Astrocyte (in vitro differentiated cells and primary cell): Measurements from ENCODE around the gene CCDC191.

ENCODE experiments used
- EZH2 ChIP-seq: IDR thresholded peaks from 2 replicates; pipeline ENCODE4 v1.6.1; 2012; ENCODE audit warnings: mild to moderate bottlenecking, low read length, inconsistent platforms; ENCODE audit not compliant: insufficient read depth
- TF ChIP-seq, protein P1 (sequence below): IDR thresholded peaks from 2 replicates; pipeline ENCODE4 v1.5.1; 2011; ENCODE audit warnings: low read depth, mild to moderate bottlenecking, inconsistent platforms, low read length, moderate library complexity; ENCODE audit not compliant: insufficient read depth

- TF ChIP-seq, protein P1, sequence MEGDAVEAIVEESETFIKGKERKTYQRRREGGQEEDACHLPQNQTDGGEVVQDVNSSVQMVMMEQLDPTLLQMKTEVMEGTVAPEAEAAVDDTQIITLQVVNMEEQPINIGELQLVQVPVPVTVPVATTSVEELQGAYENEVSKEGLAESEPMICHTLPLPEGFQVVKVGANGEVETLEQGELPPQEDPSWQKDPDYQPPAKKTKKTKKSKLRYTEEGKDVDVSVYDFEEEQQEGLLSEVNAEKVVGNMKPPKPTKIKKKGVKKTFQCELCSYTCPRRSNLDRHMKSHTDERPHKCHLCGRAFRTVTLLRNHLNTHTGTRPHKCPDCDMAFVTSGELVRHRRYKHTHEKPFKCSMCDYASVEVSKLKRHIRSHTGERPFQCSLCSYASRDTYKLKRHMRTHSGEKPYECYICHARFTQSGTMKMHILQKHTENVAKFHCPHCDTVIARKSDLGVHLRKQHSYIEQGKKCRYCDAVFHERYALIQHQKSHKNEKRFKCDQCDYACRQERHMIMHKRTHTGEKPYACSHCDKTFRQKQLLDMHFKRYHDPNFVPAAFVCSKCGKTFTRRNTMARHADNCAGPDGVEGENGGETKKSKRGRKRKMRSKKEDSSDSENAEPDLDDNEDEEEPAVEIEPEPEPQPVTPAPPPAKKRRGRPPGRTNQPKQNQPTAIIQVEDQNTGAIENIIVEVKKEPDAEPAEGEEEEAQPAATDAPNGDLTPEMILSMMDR, result no peak
- no peak for TF ChIP-seq EZH2
These were observed 72.8 kb downstream of the CCDC191 start for GRCh38 chr3:113983544-113983943.
